ENCODE results near the gene CCDC102B.

CCDC102B gene

GRCh38 chr18:68796936-68797690 lies 767 bp upstream of the CCDC102B start:
- TF ChIP-seq, protein P1, sequence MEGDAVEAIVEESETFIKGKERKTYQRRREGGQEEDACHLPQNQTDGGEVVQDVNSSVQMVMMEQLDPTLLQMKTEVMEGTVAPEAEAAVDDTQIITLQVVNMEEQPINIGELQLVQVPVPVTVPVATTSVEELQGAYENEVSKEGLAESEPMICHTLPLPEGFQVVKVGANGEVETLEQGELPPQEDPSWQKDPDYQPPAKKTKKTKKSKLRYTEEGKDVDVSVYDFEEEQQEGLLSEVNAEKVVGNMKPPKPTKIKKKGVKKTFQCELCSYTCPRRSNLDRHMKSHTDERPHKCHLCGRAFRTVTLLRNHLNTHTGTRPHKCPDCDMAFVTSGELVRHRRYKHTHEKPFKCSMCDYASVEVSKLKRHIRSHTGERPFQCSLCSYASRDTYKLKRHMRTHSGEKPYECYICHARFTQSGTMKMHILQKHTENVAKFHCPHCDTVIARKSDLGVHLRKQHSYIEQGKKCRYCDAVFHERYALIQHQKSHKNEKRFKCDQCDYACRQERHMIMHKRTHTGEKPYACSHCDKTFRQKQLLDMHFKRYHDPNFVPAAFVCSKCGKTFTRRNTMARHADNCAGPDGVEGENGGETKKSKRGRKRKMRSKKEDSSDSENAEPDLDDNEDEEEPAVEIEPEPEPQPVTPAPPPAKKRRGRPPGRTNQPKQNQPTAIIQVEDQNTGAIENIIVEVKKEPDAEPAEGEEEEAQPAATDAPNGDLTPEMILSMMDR (IDR thresholded peaks at IDR 0.05) = no peak

GRCh38 chr18:68800075-68800474 lies 2.2 kb downstream of the CCDC102B start:
- TF ChIP-seq, protein P1 (IDR thresholded peaks at IDR 0.05) = no peak

DNA sequence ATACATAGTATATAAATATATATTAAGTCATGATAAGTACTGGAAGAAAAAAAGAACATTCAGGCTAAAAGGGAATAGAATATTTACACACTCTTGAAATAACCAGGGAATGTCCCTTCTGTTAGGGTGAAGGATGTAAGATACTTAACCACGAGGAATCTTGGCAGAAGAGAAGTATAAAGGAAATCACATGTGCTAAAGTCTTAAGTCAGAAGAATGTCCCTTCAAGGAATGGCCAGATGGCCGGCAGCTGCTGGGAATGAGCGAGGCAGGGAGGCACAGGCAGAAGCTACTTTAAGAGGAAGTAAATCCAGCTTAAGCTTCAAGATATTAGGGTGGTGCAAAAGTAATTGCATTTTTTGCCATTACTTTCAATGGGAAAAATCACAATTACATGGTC lies 5.5 kb downstream of the CCDC102B start:
- TF ChIP-seq, protein P1 (IDR thresholded peaks at IDR 0.05) = no peak

- TF ChIP-seq, protein P1 (IDR thresholded peaks at IDR 0.05) = no peak
Observed at GRCh38 chr18:68817584-68817983, 19.7 kb downstream of the CCDC102B start.

DNA sequence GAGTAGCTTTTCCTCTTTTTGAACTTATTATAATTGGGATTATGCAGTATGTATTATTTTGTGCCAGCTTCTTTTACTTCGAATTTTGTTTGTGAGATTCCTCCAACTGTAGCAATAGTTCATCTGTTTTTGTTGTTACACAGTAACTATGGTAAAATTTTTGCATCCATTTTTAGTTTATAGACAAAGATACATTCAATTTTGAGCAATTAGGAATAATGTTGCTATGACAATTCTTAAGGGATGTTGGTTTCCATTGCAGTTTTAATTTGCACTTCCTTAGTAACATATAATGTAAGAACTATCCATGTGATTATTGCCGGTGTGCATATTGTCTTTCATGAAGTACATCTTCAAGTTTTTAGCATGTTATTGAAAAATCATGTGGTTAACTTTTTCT lies 20.7 kb downstream of the CCDC102B start:
- TF ChIP-seq, protein P1 (IDR thresholded peaks at IDR 0.05) = no peak

- TF ChIP-seq, protein P1 (IDR thresholded peaks at IDR 0.05) = no peak
Observed at GRCh38 chr18:68822926-68823325, 25.0 kb downstream of the CCDC102B start.

DNA sequence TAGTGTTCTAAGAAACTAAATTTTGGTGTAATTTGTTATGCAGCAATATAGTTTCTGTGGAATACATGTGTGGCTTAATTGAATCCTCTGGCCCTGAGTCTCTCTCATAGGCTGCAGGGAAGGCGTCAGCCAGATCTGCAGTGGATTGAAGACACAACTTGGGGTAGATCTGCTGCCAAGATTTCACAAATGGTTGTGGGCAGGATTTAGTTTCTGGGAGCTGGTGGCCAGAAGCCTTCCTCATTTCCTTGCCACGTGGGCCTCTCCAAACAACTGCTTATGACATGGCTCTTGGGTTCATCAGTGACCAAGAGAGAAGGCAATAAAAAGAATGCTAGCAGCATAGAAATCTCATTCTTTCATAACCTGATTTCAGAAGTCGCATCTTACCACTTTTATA lies 28.2 kb downstream of the CCDC102B start:
- TF ChIP-seq, protein P1 (IDR thresholded peaks at IDR 0.05) = no peak

Measured in LNCAP (cell line).